Stimulated activated CD4-positive, alpha-beta T cell treated with anti-CD3 and anti-CD28 coated beads, TNF-alpha, amount 100 ng/mL, for 4 hours (primary cell): ENCODE measurements around the gene AKR7A2.
A peak's percentile ranks its signal among the peaks of the same experiment; 100 is the strongest.

Experiments
- DNase-seq, 3 experiments: peaks; one replicate each; pipeline ENCODE4 v3.0.0-alpha.2; 2020; ENCODE audit warnings: low read depth in 3 of 3

AKR7A2 gene

DNA sequence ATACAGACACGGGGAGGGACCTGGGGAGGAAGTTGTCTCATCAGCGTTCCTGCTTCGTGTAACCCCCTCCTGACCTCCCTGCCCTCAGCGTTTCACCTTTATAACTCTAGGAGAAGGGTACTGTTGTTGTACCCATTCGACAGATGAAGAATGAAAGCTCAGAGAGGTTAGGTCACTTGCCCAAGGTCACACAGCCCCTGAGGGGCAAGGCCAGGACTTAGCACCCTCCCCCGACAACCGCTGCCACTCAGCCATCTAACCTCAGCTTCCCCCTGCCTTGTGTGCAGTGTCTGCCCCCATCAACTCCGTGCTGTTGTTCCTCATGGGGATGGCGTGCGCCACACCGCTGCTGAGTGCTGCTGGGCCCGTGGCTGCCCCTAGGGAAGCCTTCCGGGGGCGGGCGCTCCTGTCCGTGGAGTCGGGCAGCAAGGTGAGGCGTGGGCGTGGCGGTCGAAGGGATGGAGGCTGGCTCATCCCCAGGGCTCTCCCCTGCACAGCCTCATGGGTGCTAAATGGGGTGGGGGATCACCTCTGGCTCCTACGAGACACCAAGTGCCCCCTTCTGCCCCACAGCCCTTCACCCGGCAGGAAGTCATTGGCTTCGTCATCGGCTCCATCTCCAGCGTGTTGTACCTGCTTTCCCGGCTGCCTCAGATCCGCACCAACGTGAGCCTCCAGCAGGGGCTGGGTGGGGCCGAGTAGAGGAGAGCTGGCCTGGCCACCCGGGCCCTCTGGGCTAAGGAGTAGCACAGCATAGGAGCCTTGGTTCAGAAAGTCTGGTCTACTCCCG, 14.2 kb upstream of the AKR7A2 start:
- no peak for DNase-seq

DNA sequence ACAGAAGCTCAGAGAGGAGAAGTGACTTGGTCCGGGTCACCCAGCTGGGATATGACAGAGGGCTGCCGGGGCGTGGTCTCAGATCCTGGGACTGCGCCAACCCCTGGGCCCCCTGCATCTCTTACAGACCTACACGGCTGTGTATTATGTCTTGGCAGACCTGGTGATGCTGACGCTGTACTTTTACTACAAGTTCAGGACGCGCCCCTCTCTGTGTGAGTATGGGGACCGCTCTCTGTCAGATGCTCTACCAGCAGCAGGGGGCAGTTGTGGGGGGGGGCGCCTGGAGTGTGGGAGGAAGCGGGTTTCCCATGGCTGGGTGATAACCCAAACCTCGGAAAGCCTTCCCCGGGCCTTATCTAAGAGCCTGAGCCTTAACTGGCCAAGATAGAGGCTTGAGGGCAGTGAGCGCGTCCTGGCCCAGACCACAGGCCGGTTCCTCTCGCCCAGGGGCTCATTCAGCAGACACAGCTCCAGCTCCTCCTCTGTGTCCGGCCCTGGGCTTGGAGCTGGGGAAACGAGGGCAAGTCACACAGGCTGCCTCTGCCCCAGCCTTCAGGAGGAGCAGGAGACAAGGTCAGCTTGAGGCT, 13.5 kb upstream of the AKR7A2 start:
- no peak for DNase-seq

GRCh38 chr1:19324665-19324990, 12.7 kb upstream of the AKR7A2 start:
- no peak for DNase-seq

DNA sequence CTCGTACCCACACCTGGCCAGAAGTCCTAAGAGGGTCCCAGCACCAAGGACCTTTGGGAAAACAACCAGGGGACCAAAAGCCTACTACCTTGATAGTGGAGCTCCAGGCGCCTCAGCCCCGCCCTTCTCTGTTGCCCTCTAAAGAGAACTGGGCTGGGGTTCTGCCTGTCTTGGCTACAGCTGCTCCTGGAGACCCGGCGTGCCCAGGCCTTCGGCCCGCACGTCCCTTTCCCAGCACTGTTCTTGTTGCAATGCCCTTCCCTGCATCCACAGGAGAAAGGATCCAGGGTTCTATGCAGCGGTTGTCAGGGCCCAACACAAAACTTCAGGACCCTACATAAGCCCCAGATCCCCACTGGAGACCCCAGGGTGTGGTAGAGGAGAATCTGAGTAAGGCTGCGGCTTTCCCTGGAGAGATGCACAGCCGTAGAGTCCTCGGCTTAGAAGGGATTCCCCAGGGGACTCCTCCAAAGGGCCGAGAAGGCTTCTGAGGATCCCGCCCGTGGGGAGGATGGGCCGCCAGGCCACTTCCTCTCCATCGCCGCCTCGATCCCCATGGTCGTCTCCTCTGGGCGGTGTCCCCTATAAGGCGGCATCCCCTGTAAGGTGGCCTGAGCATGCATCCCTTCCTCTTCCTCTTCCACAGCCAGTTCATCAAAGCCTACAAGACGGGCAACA, 12.2 kb upstream of the AKR7A2 start:
- no peak for DNase-seq

DNA sequence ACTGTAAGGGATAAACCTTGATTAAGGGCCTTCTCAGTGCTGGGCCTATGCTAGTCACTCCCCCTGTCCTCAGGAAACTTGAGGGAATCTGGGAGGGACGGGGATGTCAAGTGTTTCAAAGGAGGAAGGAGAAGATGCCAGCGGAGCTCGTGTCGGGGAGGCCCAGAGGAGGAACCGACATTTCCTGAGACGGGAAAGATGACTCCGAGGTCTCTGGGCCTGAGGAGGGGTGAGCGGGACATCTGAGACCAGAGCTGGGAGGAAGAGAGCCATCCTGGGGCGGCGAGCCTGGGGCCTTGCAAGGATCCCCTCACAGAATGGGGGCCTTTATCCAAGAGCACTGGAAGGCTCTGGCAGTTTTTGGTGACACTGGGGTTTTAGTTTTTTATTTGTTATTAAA, 10.5 kb upstream of the AKR7A2 start:
- no peak for DNase-seq

GRCh38 chr1:19321071-19321470, 9.1 kb upstream of the AKR7A2 start:
- DNase-seq: no peak

DNA sequence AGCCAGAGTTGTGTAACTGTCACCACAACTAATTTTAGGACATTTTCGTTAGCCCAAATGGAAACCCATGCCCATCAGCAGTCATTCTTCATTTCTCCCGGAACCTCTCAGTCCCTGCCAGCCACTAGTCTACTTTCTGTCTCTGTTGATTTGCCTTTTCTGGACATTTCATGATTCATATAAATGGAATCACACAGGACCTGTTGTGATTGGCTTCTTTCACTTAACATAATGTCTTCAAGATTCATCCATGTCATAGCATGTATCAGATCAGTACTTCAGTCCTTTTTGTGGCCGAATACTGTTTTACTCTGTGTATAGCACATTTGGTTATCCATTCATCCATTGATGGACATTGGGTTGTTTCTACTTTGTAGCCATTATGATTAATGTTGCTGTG, 7.3 kb upstream of the AKR7A2 start:
- no peak for DNase-seq

GRCh38 chr1:19317126-19317910, 5.4 kb upstream of the AKR7A2 start:
- DNase-seq: no peak

DNA sequence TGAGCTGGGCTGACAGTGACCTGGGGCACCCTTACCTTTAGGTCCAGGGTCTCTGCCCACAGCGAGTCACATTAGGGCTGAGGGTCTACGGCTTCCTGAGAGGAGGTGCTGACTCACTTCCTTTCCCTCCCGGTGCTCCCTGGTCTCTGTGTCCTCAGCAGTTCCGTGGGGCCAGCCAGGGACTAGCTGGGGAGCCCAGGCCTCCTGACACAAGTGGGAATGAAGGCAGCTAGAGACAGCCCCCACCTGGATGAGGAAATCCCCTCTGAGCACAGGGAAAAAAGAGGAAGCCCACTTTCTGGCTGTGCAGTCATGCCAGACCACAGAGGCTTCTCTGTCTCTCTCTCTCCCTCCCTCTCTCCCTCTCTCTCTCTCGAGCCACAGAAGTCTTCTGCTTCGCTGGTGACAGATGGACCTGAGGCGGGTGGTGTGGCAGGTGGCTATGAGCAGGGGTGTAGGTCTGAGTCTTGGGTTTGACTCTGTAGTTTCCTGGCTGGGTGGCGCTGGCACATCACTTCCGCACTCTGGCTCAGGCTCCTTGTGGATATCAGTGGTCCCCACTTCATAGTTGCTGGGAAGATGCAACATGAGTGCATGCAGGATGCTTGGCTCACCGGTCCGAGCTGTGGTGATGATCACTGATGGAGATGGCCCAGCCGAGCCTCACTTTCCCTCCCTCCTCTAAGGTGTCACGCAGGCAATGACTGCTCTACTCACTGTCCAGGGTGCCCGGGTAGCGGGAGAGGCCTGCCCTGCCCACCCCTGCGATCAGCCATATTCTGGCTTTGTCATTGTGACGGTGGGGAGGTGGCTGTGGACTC, 3.6 kb upstream of the AKR7A2 start:
- DNase-seq: no peak

DNA sequence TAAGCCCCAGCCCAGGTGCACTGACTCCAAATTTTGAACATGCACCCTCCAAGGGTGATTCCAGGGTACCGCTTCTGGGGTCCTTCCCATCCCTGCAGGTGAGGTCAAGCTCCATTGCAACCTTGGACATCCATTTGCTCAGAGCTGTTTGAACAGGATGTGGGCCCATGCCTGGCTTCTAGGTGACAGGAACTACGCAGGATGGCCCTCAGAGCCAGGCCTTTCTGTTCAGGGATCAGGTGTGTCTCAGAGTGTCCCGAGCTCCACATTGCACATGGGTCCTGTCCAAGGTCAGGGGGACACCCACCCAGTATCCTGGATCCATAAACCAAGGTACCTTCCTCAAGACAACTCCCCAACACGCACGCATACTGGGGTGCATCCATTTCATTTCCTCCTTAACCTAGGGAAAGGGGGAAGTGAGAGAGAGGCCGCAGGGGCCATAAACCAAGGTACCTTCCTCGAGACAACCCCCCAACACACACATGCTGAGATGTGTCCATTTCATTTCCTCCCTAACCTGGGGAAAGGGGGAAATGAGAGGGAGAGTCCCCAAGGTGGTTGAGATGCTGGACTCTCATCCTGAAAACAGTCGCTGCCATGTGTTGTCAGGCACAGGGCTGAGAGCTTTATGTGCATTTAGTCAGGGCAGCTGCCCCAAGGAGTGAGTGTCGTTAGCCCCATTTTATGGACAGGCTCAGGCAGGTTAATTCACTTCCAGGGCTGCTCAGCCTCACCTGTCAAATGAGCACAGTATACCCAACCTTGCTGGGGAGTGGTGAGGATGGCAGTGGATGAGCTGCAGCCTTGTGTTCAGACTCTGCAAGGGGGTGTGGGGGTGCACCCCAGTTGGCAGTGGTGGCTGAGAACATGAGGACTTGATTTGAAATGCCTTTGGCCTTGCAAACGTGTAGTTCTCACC, 2.3 kb upstream of the AKR7A2 start:
- DNase-seq: no peak

- no peak for DNase-seq
These were observed 1.7 kb upstream of the AKR7A2 start for GRCh38 chr1:19313636-19313959.

- peak in 1 of 3 experiments; percentile 6 for DNase-seq
These were observed 1.1 kb upstream of the AKR7A2 start for GRCh38 chr1:19312782-19313635.

- DNase-seq: no peak
These were observed 427 bp downstream of the AKR7A2 start for GRCh38 chr1:19311503-19311930.

- no peak for DNase-seq
These were observed 1.0 kb downstream of the AKR7A2 start for GRCh38 chr1:19310720-19311502.

GRCh38 chr1:19310061-19310460, 1.9 kb downstream of the AKR7A2 start:
- no peak for DNase-seq

DNA sequence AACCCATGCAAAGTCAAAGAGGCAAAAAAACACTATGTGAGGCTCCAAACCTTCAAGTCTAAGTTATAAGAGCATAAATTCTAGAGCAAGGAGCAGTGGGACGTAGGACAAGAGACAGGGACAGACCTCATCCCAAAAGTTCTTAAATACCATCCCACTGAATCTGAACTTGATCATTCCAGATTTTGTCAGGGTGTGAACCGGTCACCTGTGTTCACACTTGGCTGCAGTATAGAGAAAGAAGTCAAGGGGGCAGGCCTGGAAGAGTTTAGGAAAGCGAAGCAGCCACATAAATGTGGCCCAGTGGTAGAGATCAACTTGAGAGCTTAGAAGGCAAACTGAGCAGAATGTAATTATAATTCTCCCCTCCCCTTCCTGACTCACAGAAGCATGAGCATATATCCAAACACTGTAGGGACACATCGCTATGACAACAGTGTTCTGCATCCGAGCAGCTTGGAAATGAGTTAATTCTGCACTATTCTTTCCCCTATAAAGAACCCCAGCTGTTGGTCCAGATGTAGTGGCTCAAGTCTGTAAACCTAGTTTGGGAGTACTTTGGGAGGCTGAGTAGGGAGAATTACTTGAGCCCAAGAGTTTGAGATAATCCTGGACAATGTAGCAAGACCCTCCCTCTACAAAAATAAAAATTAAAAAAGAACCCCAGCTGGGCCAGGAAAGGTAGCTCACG, 2.7 kb downstream of the AKR7A2 start:
- no peak for DNase-seq

DNA sequence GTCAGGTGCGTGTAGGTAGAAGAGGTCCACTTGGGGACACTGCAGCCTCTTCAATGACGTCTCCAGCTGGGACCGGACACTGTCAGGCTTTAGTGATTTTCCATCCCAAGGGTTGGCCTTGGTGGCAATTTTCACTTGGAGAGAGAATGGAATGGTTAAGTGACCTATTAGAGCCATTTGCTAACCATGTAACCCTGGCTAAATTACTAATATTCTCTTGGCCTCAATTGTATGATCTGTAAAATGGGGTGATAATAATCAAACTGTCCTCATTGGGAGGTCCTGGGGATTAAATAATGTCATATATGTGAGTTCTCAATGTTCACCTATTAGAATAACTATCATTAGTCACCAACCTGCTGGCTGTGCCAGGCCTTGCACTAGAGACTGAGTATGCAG, 3.4 kb downstream of the AKR7A2 start:
- no peak for DNase-seq
